ENCODE data around the gene ATXN10. TPM values are rescaled to one million over a fixed set of nuclear protein-coding genes. Genes with fewer than 3 reads are reported as not detected.

ATXN10 gene
- polyA plus RNA-seq, 1 donor from 2014 or later: 86.9 TPM

DNA sequence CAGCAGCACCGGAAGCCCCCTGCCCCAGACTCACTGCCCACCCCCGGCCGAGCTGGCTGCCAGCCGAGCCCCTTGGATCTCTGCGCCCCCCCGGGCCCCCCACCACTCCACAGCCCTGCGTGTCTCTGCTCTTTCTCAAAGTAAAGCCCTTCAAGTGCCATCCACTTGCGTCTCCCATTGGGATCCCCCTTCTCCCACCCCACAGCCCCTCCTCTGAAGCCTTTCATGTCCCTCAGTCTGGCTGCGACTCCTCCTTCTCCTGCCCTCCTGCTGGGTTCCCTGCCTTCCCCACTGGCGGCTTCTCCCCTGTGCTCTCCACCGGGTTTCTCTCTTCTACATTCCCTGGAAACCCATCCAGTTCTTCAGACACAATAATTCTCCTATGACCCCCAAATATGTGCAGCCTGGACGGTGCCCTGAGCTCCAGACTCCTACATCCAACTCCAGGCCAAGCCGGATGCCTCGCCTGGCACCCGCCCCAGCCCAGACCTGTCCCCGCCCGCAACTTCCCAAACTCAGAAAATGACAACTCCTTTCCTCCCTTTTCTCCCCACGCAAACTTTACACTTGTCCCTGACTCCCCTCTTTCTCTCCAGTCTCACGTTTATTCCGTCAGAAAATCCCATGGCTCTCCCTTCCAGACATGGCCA, 196.4 kb downstream of the ATXN10 start:
- peaks cover 4% of the 10 kb centered on the region for H3K36me3 Mint-ChIP-seq
- H3K27ac Mint-ChIP-seq: peak overlapping the region in 1 of 3 donors; percentile 15
- H3K4me1 Mint-ChIP-seq: peaks cover 0 to 8% (median 2%) of the 10 kb centered on the region in 3 donors
- peaks cover 1 to 9% (median 5%) of the 10 kb centered on the region in 3 donors for H3K9me3 Mint-ChIP-seq
- H3K4me3 Mint-ChIP-seq: no peak overlapping the region
- H3K27me3 Mint-ChIP-seq: peaks cover 22% of the 10 kb centered on the region

DNA sequence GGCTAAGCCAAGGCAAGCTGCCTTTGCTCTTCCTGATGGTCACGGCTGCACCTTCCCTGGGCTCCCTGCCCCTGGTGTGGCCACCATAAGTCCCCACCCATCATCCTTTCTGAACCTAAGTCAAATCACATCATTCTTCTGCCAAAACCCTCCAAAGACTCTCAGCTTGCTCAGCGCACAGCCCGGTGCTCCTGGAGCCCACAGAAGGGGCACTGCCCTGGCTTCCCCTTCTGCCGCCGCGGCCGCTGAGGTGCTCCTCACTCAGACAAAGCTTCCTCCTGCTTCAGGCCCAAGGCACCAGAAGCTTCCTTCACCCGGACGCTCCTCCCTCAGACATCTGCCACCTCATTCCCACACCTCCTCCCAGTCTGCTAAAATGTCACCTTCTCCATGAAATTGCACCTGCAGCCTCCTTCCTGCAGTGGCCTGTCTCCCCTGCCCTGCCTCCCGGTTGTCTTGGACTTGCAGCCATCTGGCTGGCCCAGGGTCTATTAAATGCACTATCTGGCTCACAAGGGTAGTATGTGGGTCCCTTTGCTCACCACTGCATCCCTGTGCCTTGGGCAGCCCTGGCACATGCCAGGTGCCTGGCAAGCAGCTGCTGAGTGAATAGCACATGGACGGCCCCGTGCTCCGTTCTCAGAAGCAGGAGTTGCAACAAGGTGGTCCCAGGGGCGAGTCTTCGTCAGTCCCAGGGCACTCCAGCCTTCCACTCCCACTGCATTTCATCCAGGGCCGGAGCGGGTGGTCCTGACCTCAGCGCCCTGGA, 197.1 kb downstream of the ATXN10 start:
- H3K27me3 Mint-ChIP-seq: peaks cover 22% of the 10 kb centered on the region
- peaks cover 0 to 8% (median 2%) of the 10 kb centered on the region in 3 donors for H3K4me1 Mint-ChIP-seq
- H3K27ac Mint-ChIP-seq: peak overlapping the region in 1 of 3 donors; percentile 15
- peak overlapping the region in 2 of 4 donors; percentile 21 to 58 for H3K4me3 Mint-ChIP-seq
- peaks cover 7% of the 10 kb centered on the region for H3K36me3 Mint-ChIP-seq
- peaks cover 1 to 10% (median 10%) of the 10 kb centered on the region in 3 donors for H3K9me3 Mint-ChIP-seq

DNA sequence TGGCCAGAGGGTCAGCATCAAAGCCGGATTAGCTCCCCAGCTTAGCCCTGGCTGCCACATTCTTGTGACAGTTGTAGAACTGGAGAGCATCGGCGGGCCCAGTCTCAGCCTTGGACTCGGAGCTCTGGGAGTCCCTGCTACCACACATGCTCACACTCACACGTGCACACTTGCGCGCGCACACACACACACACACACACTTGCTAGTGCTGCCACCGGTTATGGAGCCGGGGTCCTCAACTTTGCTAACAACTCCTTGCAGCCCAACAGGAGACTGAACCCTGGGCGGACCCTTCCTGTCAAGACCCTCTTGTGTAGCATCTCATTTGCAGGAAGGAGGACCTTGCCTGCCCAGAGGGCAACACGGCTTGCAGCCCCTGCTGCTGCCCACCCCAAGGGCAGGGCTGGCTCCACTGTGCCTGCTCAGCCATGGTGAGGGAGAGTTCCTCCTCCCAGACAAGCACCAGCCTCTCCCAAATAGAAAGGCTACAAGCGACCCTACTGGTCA, 197.8 kb downstream of the ATXN10 start:
- Mint-ChIP-seq H3K27me3 (peaks cover 22% of the 10 kb centered on the region), H3K27ac (no peak overlapping the region), H3K4me3 (no peak overlapping the region), H3K36me3 (peaks cover 9% of the 10 kb centered on the region), H3K9me3 (peaks cover 5 to 15% (median 10%) of the 10 kb centered on the region in 3 donors), H3K4me1 (peaks cover 0 to 8% (median 2%) of the 10 kb centered on the region in 3 donors)

DNA sequence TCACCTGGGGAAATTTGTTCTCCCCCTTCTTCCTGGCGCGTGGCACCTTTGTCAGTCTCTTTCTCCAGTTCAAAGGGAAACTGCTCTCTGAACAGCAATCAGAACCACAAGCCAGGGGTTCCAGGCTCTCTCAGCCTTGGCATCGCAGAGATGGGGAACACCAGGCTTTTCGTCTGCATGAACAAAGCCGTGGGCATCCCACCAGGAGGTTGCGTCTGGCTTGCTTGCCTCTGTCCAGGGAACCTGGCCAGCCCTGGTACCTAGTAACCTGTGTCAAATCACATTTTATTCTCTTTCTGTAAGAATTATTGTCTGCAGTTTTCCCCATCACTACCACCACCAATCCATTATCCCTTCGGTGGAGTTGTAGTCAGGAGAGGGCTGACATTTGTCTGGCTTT, 198.4 kb downstream of the ATXN10 start:
- Mint-ChIP-seq H3K27me3 (peaks cover 22% of the 10 kb centered on the region), H3K4me3 (no peak overlapping the region), H3K36me3 (peaks cover 9% of the 10 kb centered on the region), H3K9me3 (peaks cover 5 to 15% (median 10%) of the 10 kb centered on the region in 3 donors), H3K27ac (no peak overlapping the region), H3K4me1 (peaks cover 0 to 2% (median 0%) of the 10 kb centered on the region in 3 donors)

DNA sequence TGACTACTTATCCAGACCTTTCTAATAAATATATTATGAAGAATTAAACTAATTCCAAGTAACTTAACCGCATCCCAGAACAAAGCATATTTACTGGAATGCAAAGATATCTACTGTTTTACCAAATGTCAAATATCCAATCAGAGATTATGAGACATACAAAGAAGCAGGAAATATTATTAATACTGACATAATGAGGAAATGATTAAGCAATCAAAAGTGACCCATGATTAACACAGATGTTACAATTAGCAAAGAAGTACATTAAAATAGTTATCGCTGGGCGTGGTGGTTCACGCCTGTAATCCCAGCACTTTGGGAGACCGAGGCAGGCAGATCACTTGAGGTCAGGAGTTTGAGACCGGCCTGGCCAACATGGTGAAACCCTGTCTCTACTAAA, 200.1 kb downstream of the ATXN10 start:
- Mint-ChIP-seq H3K4me3 (no peak overlapping the region), H3K9me3 (peaks cover 5 to 15% (median 10%) of the 10 kb centered on the region in 3 donors), H3K36me3 (peaks cover 9% of the 10 kb centered on the region), H3K27ac (no peak overlapping the region), H3K27me3 (peaks cover 16% of the 10 kb centered on the region), H3K4me1 (peaks cover 0 to 1% (median 0%) of the 10 kb centered on the region in 3 donors)

DNA sequence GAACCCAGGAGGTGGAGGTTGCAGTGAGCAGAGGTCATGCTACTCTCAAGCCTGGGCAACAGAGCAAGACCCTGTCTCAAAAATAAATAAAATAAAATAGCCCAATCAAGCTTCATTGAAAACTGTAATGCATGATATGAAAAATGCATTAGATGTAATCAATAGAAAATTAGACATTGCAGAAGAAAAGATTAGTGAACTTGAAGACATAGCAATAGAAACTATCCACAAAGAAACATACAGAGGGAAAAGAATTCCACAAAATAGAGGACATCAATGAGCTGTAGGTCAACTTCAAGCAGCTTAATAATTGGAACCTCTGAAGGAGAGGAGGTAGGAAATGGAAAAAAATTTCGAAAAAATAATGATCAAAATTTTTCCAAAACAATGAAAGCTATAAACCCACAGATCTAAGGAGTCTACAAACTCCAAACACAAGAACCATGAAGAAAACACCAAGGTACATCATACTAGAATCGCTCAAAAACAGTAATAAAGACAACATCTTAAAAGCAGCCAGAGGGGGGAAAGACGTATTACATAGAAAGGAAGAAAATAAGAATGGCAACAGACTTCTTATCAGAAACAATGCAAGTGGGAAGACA, 201.1 kb downstream of the ATXN10 start:
- Mint-ChIP-seq H3K4me3 (no peak overlapping the region), H3K27me3 (peaks cover 19% of the 10 kb centered on the region), H3K27ac (peak overlapping the region in 2 of 3 donors; percentile 28 to 80), H3K4me1 (peaks cover 0 to 1% (median 0%) of the 10 kb centered on the region in 3 donors), H3K9me3 (peaks cover 5 to 15% (median 10%) of the 10 kb centered on the region in 3 donors), H3K36me3 (peaks cover 9% of the 10 kb centered on the region)

DNA sequence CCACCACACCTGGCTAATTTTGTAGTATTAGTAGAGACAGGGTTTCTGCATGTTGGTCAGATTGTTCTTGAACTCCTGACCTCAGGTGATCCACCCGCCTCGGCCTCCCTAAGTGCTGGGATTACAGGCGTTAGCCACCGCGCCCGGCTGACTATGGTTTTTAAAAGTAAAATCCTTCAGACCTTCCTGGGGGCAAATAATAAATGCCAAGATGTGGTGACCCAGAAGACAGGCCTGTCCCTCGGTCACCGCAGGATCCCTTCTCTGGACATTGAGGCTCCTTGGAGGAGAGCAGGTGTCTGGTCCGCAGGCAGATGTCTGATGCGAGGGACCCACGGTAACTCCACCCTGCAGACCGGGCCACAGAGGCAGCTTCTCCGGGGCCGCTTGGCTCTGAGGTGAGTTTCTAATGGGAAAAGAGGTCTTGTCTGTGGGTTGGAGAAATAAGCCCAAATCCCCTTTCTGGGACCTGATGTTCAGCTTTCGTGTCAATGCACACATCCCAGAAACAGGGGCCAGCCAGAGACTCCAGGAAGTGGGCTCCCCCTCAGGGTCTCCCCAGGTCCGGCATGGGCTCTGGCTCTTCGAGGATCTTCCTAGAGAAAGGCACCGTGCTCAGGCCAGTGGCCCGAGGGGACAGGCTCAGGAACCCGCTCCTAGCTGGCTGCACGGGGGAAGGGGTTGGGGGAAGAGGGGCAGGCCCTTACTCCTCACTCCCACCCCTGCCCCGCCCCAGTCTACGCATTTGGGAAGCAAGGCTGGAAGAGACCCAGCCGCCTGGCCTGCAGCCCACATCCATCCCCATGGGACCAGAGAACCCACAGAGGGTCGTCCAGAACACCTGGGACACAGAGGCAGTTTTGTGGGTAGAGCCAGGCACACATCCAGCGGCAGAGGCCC, 204.8 kb downstream of the ATXN10 start:
- Mint-ChIP-seq H3K27ac (no peak overlapping the region), H3K4me1 (peaks cover 0 to 2% (median 0%) of the 10 kb centered on the region in 3 donors), H3K36me3 (peaks cover 4% of the 10 kb centered on the region), H3K27me3 (peaks cover 26% of the 10 kb centered on the region), H3K4me3 (no peak overlapping the region), H3K9me3 (peaks cover 5 to 15% (median 5%) of the 10 kb centered on the region in 3 donors)

DNA sequence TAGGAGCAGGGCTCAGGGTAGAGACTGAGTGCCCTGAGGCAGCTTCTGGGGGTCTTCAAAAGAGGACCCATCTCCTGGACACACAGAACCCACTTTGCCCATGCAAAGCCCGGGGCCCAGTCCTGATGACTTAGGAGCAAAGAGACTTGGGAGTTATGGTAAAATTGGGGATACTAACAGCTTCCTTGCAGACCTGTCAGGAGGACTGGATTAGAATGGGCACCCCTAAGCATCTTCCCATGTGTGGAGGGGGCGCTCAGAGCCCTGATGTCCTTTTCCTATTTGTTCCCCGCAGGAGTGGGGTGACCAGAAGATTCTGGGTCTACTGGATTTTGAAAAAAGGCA, 205.4 kb downstream of the ATXN10 start:
- H3K9me3 Mint-ChIP-seq: peaks cover 5 to 15% (median 5%) of the 10 kb centered on the region in 3 donors
- H3K36me3 Mint-ChIP-seq: peaks cover 4% of the 10 kb centered on the region
- H3K4me1 Mint-ChIP-seq: peaks cover 0 to 2% (median 0%) of the 10 kb centered on the region in 3 donors
- H3K4me3 Mint-ChIP-seq: no peak overlapping the region
- H3K27me3 Mint-ChIP-seq: peaks cover 32% of the 10 kb centered on the region
- H3K27ac Mint-ChIP-seq: no peak overlapping the region

DNA sequence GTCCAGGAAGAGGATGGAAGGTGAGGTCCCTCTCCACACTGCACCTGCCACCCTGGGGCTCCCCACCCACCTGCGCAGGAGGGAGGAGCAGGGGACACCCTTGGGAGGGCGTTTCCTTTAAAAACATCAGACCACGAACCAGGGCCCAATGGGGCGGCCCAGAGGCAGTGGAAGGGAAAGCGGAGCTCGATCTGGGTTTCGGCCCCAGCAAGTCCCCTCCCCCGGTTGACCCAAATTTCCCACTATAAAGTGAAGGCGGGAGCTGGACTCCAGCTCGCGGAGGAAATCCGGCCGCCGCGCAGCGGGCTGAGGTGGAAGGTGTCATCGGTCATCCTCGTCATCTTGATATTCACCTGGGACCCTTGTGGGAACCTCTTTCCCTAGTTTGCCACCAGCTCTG, 206.0 kb downstream of the ATXN10 start:
- Mint-ChIP-seq H3K27ac (no peak overlapping the region), H3K4me3 (no peak overlapping the region), H3K36me3 (peaks cover 4% of the 10 kb centered on the region), H3K27me3 (peaks cover 36% of the 10 kb centered on the region), H3K9me3 (peaks cover 4 to 14% (median 5%) of the 10 kb centered on the region in 3 donors), H3K4me1 (peaks cover 0 to 2% (median 0%) of the 10 kb centered on the region in 3 donors)

DNA sequence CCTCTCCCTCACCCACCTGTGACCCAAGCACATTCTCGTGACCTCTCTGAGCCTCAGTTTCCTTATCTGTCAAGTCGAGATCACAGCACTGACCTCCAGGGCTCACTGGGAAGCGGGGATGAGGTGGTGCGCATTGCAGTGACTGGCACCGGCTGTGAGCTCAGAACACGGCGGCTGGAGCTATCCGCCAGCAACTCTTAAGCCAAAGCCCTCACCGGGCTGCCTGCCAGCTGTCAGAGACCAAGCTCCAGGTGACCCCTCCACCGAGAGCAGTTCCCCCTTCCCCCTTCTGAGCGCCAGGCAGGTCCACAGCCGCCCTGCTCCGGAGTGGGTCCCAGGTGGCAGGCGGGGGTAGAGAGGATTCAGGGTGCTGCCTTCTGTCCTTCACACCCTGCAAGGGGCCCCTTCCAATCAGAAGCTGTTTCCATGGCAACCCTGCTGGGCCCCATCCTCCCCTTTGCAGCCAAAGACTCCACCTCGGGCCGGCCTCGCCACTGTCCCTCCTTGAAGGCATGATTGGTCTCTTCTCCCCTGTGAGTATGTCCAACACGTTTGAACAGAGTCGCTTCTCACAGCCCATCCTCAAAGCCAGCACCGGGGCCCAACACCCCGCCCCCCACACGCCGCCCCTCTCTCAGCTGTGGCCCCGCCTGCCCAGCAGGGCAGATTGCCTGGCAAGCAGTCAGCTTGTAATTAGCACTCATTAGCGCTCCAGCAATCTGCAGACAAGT, 206.6 kb downstream of the ATXN10 start:
- no peak overlapping the region for H3K4me3 Mint-ChIP-seq
- H3K27me3 Mint-ChIP-seq: peaks cover 36% of the 10 kb centered on the region
- H3K36me3 Mint-ChIP-seq: peaks cover 4% of the 10 kb centered on the region
- H3K9me3 Mint-ChIP-seq: peaks cover 0 to 8% (median 3%) of the 10 kb centered on the region in 3 donors
- peaks cover 0 to 2% (median 0%) of the 10 kb centered on the region in 3 donors for H3K4me1 Mint-ChIP-seq
- H3K27ac Mint-ChIP-seq: no peak overlapping the region

DNA sequence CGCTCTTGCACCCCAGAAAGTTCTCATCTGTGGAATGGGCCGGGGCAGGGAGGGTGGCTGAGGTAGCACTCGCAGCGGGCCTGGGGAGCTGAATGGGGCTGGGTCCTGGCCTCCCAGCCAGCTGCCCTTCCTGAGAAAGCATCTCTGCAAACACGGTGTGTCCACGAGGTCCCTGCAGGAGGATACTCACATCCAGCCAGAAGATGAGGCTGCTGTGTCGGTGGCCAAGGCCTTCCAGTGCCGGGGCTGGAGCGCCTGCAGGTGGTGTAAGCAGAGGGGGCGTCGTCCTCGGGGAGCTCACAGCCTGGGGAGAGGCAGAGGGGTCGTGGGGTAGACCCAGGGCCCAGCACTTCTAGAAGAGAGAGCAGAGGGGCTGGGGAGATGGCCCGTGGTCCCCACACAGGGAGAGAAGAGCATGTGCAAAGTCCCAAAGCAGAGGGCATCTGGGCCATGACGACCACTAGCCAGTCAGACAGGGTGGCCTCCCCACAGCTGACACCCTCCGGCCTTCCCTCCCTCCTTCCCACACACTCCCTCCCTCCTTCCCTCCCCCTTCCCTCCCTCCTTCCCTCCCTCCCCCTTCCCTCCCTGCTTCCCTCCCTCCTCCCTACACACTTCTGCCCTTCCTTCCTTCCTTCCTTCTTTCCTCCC, 207.4 kb downstream of the ATXN10 start:
- H3K27me3 Mint-ChIP-seq: peaks cover 39% of the 10 kb centered on the region
- no peak overlapping the region for H3K4me3 Mint-ChIP-seq
- no peak overlapping the region for H3K27ac Mint-ChIP-seq
- H3K36me3 Mint-ChIP-seq: no peaks in the 10 kb centered on the region
- peaks cover 0 to 2% (median 2%) of the 10 kb centered on the region in 3 donors for H3K9me3 Mint-ChIP-seq
- peaks cover 0 to 2% (median 0%) of the 10 kb centered on the region in 3 donors for H3K4me1 Mint-ChIP-seq

DNA sequence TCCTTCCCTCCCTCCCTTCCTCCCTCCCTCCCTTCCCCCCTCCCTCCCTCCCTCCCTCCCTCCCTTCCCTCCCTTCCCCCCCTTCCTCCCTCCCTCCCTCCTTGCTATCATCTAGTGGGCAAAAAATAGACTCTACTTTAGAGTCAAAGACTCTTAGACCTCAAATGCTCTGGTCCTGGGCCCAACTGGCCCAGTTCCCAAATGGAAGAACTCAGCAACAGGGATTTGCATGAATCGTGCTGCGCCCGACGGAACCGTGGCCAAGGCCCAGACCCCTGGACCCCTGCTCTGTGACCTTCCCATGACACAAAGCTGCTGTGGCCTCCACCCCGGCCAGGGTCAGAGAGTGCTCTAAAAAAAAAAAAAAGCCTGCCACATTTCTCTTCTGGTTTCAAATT, 207.9 kb downstream of the ATXN10 start:
- H3K27me3 Mint-ChIP-seq: peaks cover 37% of the 10 kb centered on the region
- no peak overlapping the region for H3K4me3 Mint-ChIP-seq
- peaks cover 0 to 2% (median 0%) of the 10 kb centered on the region in 3 donors for H3K4me1 Mint-ChIP-seq
- no peaks in the 10 kb centered on the region for H3K9me3 Mint-ChIP-seq
- no peak overlapping the region for H3K27ac Mint-ChIP-seq
- no peaks in the 10 kb centered on the region for H3K36me3 Mint-ChIP-seq

DNA sequence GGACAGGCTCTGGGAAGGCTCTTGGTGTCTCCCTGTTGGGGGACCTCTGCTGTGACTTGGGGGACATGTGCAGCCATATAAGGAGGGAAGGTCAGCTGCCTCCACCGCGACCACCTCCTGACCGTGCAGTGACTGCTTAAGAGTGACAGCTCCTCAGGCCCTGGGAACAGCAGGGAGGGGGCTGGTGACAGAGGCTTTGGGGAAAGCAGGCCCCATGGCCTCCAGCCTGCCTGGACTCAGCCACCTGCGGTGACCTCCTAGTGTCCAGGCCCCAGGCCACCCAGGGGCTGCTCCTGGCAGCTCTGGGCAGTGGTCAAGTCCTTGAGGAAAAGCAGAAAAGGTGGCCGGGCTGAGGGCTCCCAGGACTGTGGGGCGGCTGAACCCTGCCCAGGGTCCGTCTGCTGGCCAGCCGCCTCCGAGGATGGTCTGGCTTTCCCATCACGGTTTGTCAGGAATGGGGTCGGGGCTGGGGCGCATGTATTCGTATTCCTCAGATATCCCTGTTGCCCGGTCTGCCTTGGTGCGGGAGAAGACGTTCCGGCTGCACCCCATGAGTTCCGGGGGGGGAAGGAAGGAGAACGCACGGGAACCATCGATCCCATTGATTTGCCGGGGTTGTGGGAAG, 208.6 kb downstream of the ATXN10 start:
- H3K4me3 Mint-ChIP-seq: no peak overlapping the region
- peaks cover 36% of the 10 kb centered on the region for H3K27me3 Mint-ChIP-seq
- no peak overlapping the region for H3K27ac Mint-ChIP-seq
- H3K9me3 Mint-ChIP-seq: no peaks in the 10 kb centered on the region
- no peaks in the 10 kb centered on the region for H3K36me3 Mint-ChIP-seq
- H3K4me1 Mint-ChIP-seq: peaks cover 0 to 2% (median 0%) of the 10 kb centered on the region in 3 donors

Measured in IgD-negative memory B cell (primary cell).